Measurements from ENCODE around the gene CD72. TPM values are rescaled to one million over a fixed set of nuclear protein-coding genes. Genes with fewer than 3 reads are reported as not detected.

Gene CD72
- total RNA-seq, 2 experiments from 2014 or later, result 67.6 to 91.4 TPM

DNA sequence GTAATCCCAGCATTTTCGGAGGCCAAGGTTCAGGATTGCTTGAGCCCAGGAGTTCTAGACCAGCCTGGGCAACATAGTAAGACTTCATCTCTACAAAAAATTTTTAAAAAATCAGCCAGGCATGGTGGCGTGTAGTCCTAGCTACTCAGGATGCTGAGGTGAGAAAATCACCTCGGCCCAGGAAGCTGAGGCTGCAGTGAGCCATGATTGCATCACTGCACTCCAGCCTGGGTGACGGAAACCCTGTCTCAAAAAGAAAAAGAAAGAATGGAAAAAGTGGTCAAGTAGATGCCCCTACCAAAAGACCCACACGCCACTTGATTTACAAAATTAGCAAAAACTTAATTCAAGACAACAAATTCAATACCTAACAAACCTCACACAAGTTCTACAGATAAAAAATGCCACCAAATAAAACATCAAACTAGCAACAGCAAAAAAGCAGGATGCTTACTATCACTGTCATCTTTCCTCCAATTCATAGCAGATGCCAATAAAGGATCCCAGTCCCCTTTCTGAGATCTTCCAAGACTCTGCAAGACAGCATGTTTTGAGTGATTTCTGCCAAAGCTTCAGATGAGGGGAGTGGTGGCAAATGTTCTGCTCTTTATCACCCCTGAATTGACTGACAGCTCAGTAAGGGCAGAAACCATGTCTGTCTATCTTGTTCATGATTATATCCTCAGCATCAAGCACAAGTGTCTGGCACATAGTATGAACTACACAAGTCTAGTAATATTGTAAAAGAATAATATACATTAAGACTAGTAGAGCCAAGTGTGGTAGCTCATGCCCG lies 47.3 kb downstream of the CD72 start:
- POLR2A ChIA-PET, result interaction anchor here (0.6 kb wide), 1 partner anchor 18 kb away, joined by 3 read pairs; no protein-coding TSS in a partner anchor
- no peak overlapping the region for H3K27ac ChIP-seq (ENCODE audit: low read depth, low read length, poor library complexity, severe bottlenecking)

DNA sequence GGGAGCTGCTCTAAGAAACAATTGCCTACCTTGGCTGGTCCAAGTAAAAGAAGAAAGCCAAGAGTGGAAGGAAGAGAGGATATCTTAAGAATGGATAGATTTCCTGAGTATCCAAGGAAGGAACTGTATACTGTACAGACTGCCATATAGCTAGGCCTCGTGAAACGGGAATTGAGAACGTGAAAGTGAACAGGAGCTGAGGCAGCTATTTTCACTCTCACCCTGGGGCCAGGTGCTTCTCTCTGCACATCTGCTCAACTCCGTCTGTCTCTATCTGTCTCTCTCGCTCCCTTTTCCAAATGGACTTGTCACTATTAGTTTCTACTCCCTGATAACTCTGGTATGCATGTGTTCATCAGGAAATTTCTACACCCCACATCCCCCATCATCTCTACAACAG lies 49.0 kb downstream of the CD72 start:
- H3K27ac ChIP-seq (ENCODE audit: low read depth, low read length, poor library complexity, severe bottlenecking), result peak overlapping the region; percentile 4
- H3K4me3 ChIP-seq (ENCODE audit: low read depth, low read length, poor library complexity, severe bottlenecking), result peak overlapping the region; percentile 2
- peaks cover 22% of the 10 kb centered on the region for H3K4me1 ChIP-seq (ENCODE audit: insufficient read depth, low read length, poor library complexity, severe bottlenecking)
- no peak for TF ChIP-seq EZH2phosphoT487 (IDR thresholded peaks at IDR 0.05; ENCODE audit: borderline replicate concordance, low read depth, low read length)
- TF ChIP-seq, protein P1, sequence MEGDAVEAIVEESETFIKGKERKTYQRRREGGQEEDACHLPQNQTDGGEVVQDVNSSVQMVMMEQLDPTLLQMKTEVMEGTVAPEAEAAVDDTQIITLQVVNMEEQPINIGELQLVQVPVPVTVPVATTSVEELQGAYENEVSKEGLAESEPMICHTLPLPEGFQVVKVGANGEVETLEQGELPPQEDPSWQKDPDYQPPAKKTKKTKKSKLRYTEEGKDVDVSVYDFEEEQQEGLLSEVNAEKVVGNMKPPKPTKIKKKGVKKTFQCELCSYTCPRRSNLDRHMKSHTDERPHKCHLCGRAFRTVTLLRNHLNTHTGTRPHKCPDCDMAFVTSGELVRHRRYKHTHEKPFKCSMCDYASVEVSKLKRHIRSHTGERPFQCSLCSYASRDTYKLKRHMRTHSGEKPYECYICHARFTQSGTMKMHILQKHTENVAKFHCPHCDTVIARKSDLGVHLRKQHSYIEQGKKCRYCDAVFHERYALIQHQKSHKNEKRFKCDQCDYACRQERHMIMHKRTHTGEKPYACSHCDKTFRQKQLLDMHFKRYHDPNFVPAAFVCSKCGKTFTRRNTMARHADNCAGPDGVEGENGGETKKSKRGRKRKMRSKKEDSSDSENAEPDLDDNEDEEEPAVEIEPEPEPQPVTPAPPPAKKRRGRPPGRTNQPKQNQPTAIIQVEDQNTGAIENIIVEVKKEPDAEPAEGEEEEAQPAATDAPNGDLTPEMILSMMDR (conservative IDR thresholded peaks at IDR 0.05; ENCODE audit: low read length), result no peak
- no TSS peak for BruUV-seq (replicated peaks)
- CTCF ChIA-PET (ENCODE audit: unreplicated experiment), result no interaction called here
- H3K9me2 ChIP-seq (ENCODE audit: insufficient read depth, low read length), result no peaks in the 10 kb centered on the region
- intact Hi-C loops (cut with micrococcal nuclease; ENCODE audit: unreplicated experiment), result no loop called here
- H3K79me2 ChIP-seq (ENCODE audit: insufficient read depth, low read depth, low read length), result no peaks in the 10 kb centered on the region
- H3K4me2 ChIP-seq (ENCODE audit: low read length), result peak overlapping the region; percentile 48
- H3K9me3 ChIP-seq (ENCODE audit: low read length), result no peaks in the 10 kb centered on the region
- H3K36me3 ChIP-seq (ENCODE audit: insufficient read depth, low read length), result no peaks in the 10 kb centered on the region
- peak; percentile 41 for DNase-seq (ENCODE audit: low spot score)
- H2AFZ ChIP-seq (ENCODE audit: low read length), result peak overlapping the region; percentile 54; the same call in 1 of the 2 replicates
- POLR2A ChIA-PET, result interaction anchor here (0.6 to 1.2 kb wide), 8 partner anchors 9 to 934 kb away, joined by 3 to 6 read pairs (median 4); partner anchors contain the start of gene ARHGEF39
- H4K20me1 ChIP-seq (ENCODE audit: insufficient read depth, low read length), result no peaks in the 10 kb centered on the region

More for the DNA sequence above, 47.3 kb downstream of the CD72 start:
- Histone ChIP-seq H3K4me2 (ENCODE audit: low read length) (0 out of 2 replicates have a peak overlapping the region, but pooled peaks have one; percentile 9), H4K20me1 (ENCODE audit: insufficient read depth, low read length) (no peaks in the 10 kb centered on the region), H3K4me3 (ENCODE audit: low read depth, low read length, poor library complexity, severe bottlenecking) (no peak overlapping the region), H3K9me2 (ENCODE audit: insufficient read depth, low read length) (no peaks in the 10 kb centered on the region), H3K9me3 (ENCODE audit: low read length) (no peaks in the 10 kb centered on the region), H2AFZ (ENCODE audit: low read length) (peak overlapping the region; percentile 48; the same call in 1 of the 2 replicates), H3K79me2 (ENCODE audit: insufficient read depth, low read depth, low read length) (no peaks in the 10 kb centered on the region), H3K36me3 (ENCODE audit: insufficient read depth, low read length) (no peaks in the 10 kb centered on the region), H3K4me1 (ENCODE audit: insufficient read depth, low read length, poor library complexity, severe bottlenecking) (peaks cover 22% of the 10 kb centered on the region)
- TF ChIP-seq, protein P1 (conservative IDR thresholded peaks at IDR 0.05; ENCODE audit: low read length), result no peak
- no peak for TF ChIP-seq EZH2phosphoT487 (IDR thresholded peaks at IDR 0.05; ENCODE audit: borderline replicate concordance, low read depth, low read length)
- BruUV-seq (replicated peaks), result no TSS peak
- DNase-seq (ENCODE audit: low spot score), result peak; percentile 41
- CTCF ChIA-PET (ENCODE audit: unreplicated experiment), result interaction anchor here (0.6 kb wide), 1 partner anchor 33 kb away, joined by 3 read pairs; no protein-coding TSS in a partner anchor
- intact Hi-C loops (cut with micrococcal nuclease; ENCODE audit: unreplicated experiment), result no loop called here

DNA sequence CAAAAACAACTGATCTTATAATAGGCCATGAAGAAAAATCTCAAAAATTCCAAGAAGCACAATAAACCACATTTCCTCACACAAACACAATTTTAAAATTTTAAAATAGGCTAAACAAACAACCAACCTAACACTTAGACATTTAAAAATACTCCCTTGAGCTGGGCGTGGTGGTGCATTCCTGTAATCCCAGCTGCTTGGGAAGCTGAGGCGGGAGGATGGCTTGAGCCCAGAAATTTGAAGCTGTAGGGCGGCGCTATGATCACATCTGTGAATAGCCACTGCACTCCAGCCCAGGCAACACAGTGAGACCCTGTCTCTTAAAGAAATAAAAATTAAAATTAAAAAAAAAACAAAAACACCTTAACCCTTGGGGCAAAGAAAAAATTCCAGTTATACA lies 50.0 kb downstream of the CD72 start:
- no peak for TF ChIP-seq EZH2phosphoT487 (IDR thresholded peaks at IDR 0.05; ENCODE audit: borderline replicate concordance, low read depth, low read length)
- TF ChIP-seq, protein P1 (conservative IDR thresholded peaks at IDR 0.05; ENCODE audit: low read length), result peak; percentile 49
- H3K36me3 ChIP-seq (ENCODE audit: insufficient read depth, low read length), result no peaks in the 10 kb centered on the region
- H3K79me2 ChIP-seq (ENCODE audit: insufficient read depth, low read depth, low read length), result no peaks in the 10 kb centered on the region
- no peak overlapping the region for H2AFZ ChIP-seq (ENCODE audit: low read length)
- H3K27ac ChIP-seq (ENCODE audit: low read depth, low read length, poor library complexity, severe bottlenecking), result no peak overlapping the region
- H3K4me2 ChIP-seq (ENCODE audit: low read length), result no peak overlapping the region
- H3K9me2 ChIP-seq (ENCODE audit: insufficient read depth, low read length), result no peaks in the 10 kb centered on the region
- CTCF ChIA-PET (ENCODE audit: unreplicated experiment), result no interaction called here
- H3K4me1 ChIP-seq (ENCODE audit: insufficient read depth, low read length, poor library complexity, severe bottlenecking), result peaks cover 22% of the 10 kb centered on the region
- no peak overlapping the region for H3K4me3 ChIP-seq (ENCODE audit: low read depth, low read length, poor library complexity, severe bottlenecking)
- no TSS peak for BruUV-seq (replicated peaks)
- no peak for DNase-seq (ENCODE audit: low spot score)
- POLR2A ChIA-PET, result interaction anchor here (1.1 to 1.2 kb wide), 2 partner anchors 10 to 96 kb away, joined by 3 to 4 read pairs; partner anchors contain the start of gene ARHGEF39
- intact Hi-C loops (cut with micrococcal nuclease; ENCODE audit: unreplicated experiment), result no loop called here
- H4K20me1 ChIP-seq (ENCODE audit: insufficient read depth, low read length), result no peaks in the 10 kb centered on the region
- H3K9me3 ChIP-seq (ENCODE audit: low read length), result no peaks in the 10 kb centered on the region
